T-helper 2 cell treated with Interferon-gamma antibody and Interleukin-4, amounts not matched to agents 100 ng/mL and 5 ng/mL, for 36 hours (primary cell): Measurements from ENCODE around the gene STARD6. TPM values are rescaled to one million over a fixed set of nuclear protein-coding genes. Genes with fewer than 3 reads are reported as not detected.
"Not testable (repeated sequence)": the region's sequence is repeated elsewhere in the genome, so short reads cannot be mapped to it uniquely, and the experiment has no call there.

Source experiments
- intact Hi-C: fragments of 100-400 bp; cut with micrococcal nuclease; formaldehyde crosslinking; loops from one replicate; pipeline ENCODE4 v1.15.1; 2023
- total RNA-seq: library from RNA; stranded (reverse); gene quantifications from 2 replicates; pipeline ENCODE4 v1.2.3, GENCODE V29; 2022

The STARD6 gene
- total RNA-seq, 1 donor from 2014 or later: not detected

- intact Hi-C loops: loop anchor here (10.0 kb wide), 2 partner anchors 206 to 1234 kb away; partner anchors contain the start of gene TCF4
These were observed 6.5 kb downstream of the STARD6 start for GRCh38 chr18:54351186-54351585.

- intact Hi-C loops: no loop called here
These were observed 19.4 kb downstream of the STARD6 start for GRCh38 chr18:54338230-54338629.

- intact Hi-C loops: no loop called here
These were observed 22.0 kb downstream of the STARD6 start for GRCh38 chr18:54335638-54336173.

- intact Hi-C loops: no loop called here
These were observed 26.7 kb downstream of the STARD6 start for GRCh38 chr18:54330768-54331548.

- intact Hi-C loops: no loop called here
These were observed 27.9 kb downstream of the STARD6 start for GRCh38 chr18:54329787-54330186.

GRCh38 chr18:54327818-54328217, 29.8 kb downstream of the STARD6 start:
- intact Hi-C loops: no loop called here

GRCh38 chr18:54323970-54324369, 33.7 kb downstream of the STARD6 start:
- intact Hi-C loops: no loop called here

GRCh38 chr18:54323561-54323960, 34.1 kb downstream of the STARD6 start:
- intact Hi-C loops: no loop called here

- intact Hi-C loops: no loop called here
These were observed 41.4 kb downstream of the STARD6 start for GRCh38 chr18:54316071-54316820.

GRCh38 chr18:54309564-54309963, 48.1 kb downstream of the STARD6 start:
- intact Hi-C loops: not testable (repeated sequence)

GRCh38 chr18:54303408-54303807, 54.2 kb downstream of the STARD6 start:
- intact Hi-C loops: no loop called here

- intact Hi-C loops: not testable (repeated sequence)
These were observed 58.7 kb downstream of the STARD6 start for GRCh38 chr18:54298991-54299390.

- intact Hi-C loops: no loop called here
These were observed 61.6 kb downstream of the STARD6 start for GRCh38 chr18:54296062-54296461.

- intact Hi-C loops: no loop called here
These were observed 63.4 kb downstream of the STARD6 start for GRCh38 chr18:54294274-54294673.

- intact Hi-C loops: loop anchor here (5.0 kb wide), 2 partner anchors 63 to 72 kb away; partner anchors contain the start of genes C18orf54, MBD2 and STARD6
These were observed 72.5 kb downstream of the STARD6 start for GRCh38 chr18:54284981-54285785.

GRCh38 chr18:54284535-54284934, 73.1 kb downstream of the STARD6 start:
- intact Hi-C loops: no loop called here

GRCh38 chr18:54280220-54280569, 77.5 kb downstream of the STARD6 start:
- intact Hi-C loops: no loop called here

GRCh38 chr18:54279477-54280219, 78.0 kb downstream of the STARD6 start:
- intact Hi-C loops: no loop called here

GRCh38 chr18:54278615-54279014, 79.0 kb downstream of the STARD6 start:
- intact Hi-C loops: no loop called here

GRCh38 chr18:54277899-54278298, 79.8 kb downstream of the STARD6 start:
- intact Hi-C loops: no loop called here
